Iris pigment epithelial cell (primary cell): Measurements from ENCODE around the gene C10orf71.

ENCODE experiments used
- DNase-seq: peaks from one replicate; pipeline ENCODE4 v3.0.0-alpha.2; 2011; ENCODE audit warnings: low read depth

The C10orf71 gene

GRCh38 chr10:49295297-49295696 lies 3.7 kb upstream of the C10orf71 start:
- DNase-seq = no peak

GRCh38 chr10:49296382-49296781 lies 2.6 kb upstream of the C10orf71 start:
- DNase-seq = no peak

- DNase-seq = no peak
Measured at GRCh38 chr10:49296836-49297235, 2.1 kb upstream of the C10orf71 start.

- DNase-seq = no peak
Measured at GRCh38 chr10:49297818-49298670, 926 bp upstream of the C10orf71 start.

DNA sequence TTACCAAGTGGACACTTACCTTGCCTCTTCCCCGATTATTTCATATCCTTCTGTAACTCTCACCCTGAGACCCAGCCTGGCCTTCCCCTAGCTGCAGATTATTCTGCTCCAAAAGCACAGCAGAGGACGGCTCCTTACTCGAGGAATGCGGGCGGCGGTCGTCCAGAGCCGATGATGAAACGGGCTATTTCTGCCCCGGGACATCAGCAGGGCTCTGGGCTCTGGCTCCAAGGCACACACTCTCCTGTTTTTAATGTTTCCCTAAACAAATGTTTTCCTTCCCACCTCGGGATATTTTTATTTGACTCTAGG lies 343 bp upstream of the C10orf71 start:
- DNase-seq = no peak

GRCh38 chr10:49299816-49300139 lies 808 bp downstream of the C10orf71 start:
- no peak for DNase-seq

- no peak for DNase-seq
Measured at GRCh38 chr10:49300140-49300974, 1.4 kb downstream of the C10orf71 start.

GRCh38 chr10:49301302-49301701 lies 2.3 kb downstream of the C10orf71 start:
- no peak for DNase-seq

- DNase-seq = no peak
Measured at GRCh38 chr10:49302088-49302487, 3.1 kb downstream of the C10orf71 start.

DNA sequence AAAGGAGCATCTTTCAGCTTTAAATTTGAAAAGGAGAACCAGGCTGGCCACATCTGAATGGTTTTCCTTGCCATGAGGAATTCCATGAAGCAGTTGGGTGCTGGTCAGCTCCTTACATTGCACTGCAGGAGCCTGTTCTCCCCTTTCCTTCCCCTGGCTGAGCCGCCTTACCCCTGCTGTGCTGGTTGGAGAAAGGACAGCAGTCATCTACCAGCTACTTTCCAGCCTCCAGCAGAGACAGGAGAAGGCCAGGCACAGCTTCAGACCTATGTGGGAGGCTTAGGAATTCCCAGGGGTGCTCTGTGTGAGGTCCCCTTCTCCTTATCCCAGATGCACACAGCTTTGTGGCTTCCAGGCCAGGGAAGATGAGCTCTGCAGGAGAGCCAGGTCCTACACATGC lies 4.7 kb downstream of the C10orf71 start:
- no peak for DNase-seq

GRCh38 chr10:49304137-49304536 lies 5.2 kb downstream of the C10orf71 start:
- DNase-seq = no peak

GRCh38 chr10:49307921-49308320 lies 9.0 kb downstream of the C10orf71 start:
- no peak for DNase-seq

- no peak for DNase-seq
Measured at GRCh38 chr10:49308881-49309280, 9.9 kb downstream of the C10orf71 start.

- no peak for DNase-seq
Measured at GRCh38 chr10:49309691-49310411, 10.9 kb downstream of the C10orf71 start.

GRCh38 chr10:49310460-49310859 lies 11.5 kb downstream of the C10orf71 start:
- DNase-seq = no peak

GRCh38 chr10:49310901-49311554 lies 12.1 kb downstream of the C10orf71 start:
- no peak for DNase-seq

DNA sequence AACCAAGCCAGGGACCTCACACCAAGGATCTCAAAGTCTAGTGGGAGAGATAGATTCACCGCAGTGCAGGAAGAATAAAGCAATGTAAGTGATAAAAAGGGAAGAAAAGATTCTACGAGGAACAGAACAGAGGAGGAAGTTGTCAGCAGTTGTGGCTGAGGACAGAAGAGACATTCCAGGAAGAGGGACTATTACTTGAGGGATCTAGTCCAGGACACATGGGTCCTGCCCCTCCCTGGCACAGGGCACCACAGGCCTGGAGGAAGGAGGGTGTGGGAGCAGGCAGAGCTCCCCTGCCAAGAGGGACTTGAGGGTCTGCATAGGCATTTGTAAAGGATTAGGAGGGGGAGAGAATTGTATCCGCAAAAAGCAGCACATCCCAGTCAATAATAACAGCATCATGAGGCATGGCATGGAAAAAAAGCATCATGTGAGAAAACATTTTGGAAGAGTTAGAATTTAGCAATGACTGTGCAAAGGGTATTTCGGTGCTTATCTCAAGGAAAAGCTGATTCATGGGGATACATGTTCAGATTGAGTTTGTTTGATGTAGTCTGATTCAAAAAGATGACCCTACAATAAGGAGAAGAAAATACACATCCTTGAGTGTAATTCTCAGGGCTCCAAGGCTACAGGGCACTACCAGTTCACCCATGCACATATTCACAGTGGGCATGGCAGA lies 12.7 kb downstream of the C10orf71 start:
- no peak for DNase-seq

GRCh38 chr10:49312246-49312869 lies 13.4 kb downstream of the C10orf71 start:
- no peak for DNase-seq

GRCh38 chr10:49313501-49314070 lies 14.6 kb downstream of the C10orf71 start:
- DNase-seq = no peak

- DNase-seq = no peak
Measured at GRCh38 chr10:49314806-49315205, 15.8 kb downstream of the C10orf71 start.

- DNase-seq = no peak
Measured at GRCh38 chr10:49318028-49318427, 19.1 kb downstream of the C10orf71 start.
